ENCODE results near the gene CDK15. TPM values are rescaled to one million over a fixed set of nuclear protein-coding genes. Genes with fewer than 3 reads are reported as not detected.

The CDK15 gene
- total RNA-seq, 4 donors from 2014 or later, result 0.75 to 3.6 (median 1.2) TPM

GRCh38 chr2:201915446-201915845 is 109.1 kb downstream of the CDK15 start:
- TF ChIP-seq CTCF (IDR thresholded peaks at IDR 0.05), result no peak
- no peak for ATAC-seq (ENCODE audit: low FRiP score)
- no peak for DNase-seq (ENCODE audit: low spot score)

- TF ChIP-seq CTCF (IDR thresholded peaks at IDR 0.05), result no peak
These were observed 110.2 kb downstream of the CDK15 start for GRCh38 chr2:201916565-201916964.

GRCh38 chr2:201918616-201919307 is 112.4 kb downstream of the CDK15 start:
- no peak for ATAC-seq (ENCODE audit: low FRiP score)
- no peak for TF ChIP-seq CTCF (IDR thresholded peaks at IDR 0.05)

More at GRCh38 chr2:201916565-201916964, 110.2 kb downstream of the CDK15 start:
- no peak for ATAC-seq (ENCODE audit: low FRiP score)
- DNase-seq (ENCODE audit: low spot score), result no peak

GRCh38 chr2:201919308-201919634 is 112.9 kb downstream of the CDK15 start:
- DNase-seq (ENCODE audit: low spot score), result no peak
- TF ChIP-seq CTCF (IDR thresholded peaks at IDR 0.05), result no peak
- no peak for ATAC-seq (ENCODE audit: low FRiP score)

More at GRCh38 chr2:201918616-201919307, 112.4 kb downstream of the CDK15 start:
- DNase-seq (ENCODE audit: low spot score), result no peak

GRCh38 chr2:201923436-201924328 is 117.3 kb downstream of the CDK15 start:
- ATAC-seq (ENCODE audit: low FRiP score) (no peak), DNase-seq (ENCODE audit: low spot score) (no peak)
- TF ChIP-seq CTCF (IDR thresholded peaks at IDR 0.05), result no peak

GRCh38 chr2:201924453-201924852 is 118.1 kb downstream of the CDK15 start:
- DNase-seq (ENCODE audit: low spot score) (no peak), ATAC-seq (ENCODE audit: low FRiP score) (no peak)
- no peak for TF ChIP-seq CTCF (IDR thresholded peaks at IDR 0.05)

Data from omental fat pad (tissue), 4 donors.